Loucy (cell line): ENCODE results near the gene ATP1A2.

Source experiments
- H2AFZ ChIP-seq: fragments of 200-600 bp; sonication (generic); 2 replicates; pipeline ENCODE4 v1.6.0; 2016; ENCODE audit warnings: antibody characterized with exemption, mild to moderate bottlenecking, low read length, moderate library complexity
- H3F3A ChIP-seq: fragments of 200-600 bp; 2 replicates; pipeline ENCODE4 v1.6.0; 2016; ENCODE audit warnings: antibody characterized with exemption, low read depth, mild to moderate bottlenecking
- H3K27me3 ChIP-seq: fragments of 200-600 bp; sonication (generic); 2 replicates; pipeline ENCODE4 v1.6.1; 2014; ENCODE audit warnings: low read length, mild to moderate bottlenecking; ENCODE audit not compliant: insufficient read depth, poor library complexity, severe bottlenecking
- H3K36me3 ChIP-seq: fragments of 200-600 bp; sonication (generic); 2 replicates; pipeline ENCODE4 v1.6.1; 2016; ENCODE audit warnings: low read length; ENCODE audit not compliant: insufficient read depth
- H3K4me1 ChIP-seq: fragments of 200-600 bp; sonication (generic); 2 replicates; pipeline ENCODE4 v1.5.1; 2014; ENCODE audit warnings: low read length, mild to moderate bottlenecking; ENCODE audit not compliant: insufficient read depth, poor library complexity, severe bottlenecking
- H3K4me2 ChIP-seq: fragments of 200-600 bp; sonication (generic); 2 replicates; pipeline ENCODE4 v1.6.0; 2014; ENCODE audit warnings: antibody characterized with exemption, low read length, low read depth, mild to moderate bottlenecking; ENCODE audit not compliant: poor library complexity, severe bottlenecking
- H3K4me3 ChIP-seq: fragments of 200-600 bp; sonication (generic); 2 replicates; pipeline ENCODE4 v1.5.1; 2014; ENCODE audit warnings: low read length, mild to moderate bottlenecking, mixed read lengths; ENCODE audit not compliant: poor library complexity, severe bottlenecking
- H3K79me2 ChIP-seq: fragments of 200-600 bp; sonication (generic); 2 replicates; pipeline ENCODE4 v1.6.1; 2014; ENCODE audit warnings: low read length; ENCODE audit not compliant: insufficient read depth
- H3K9ac ChIP-seq: fragments of 200-600 bp; sonication (generic); 2 replicates; pipeline ENCODE4 v1.6.0; 2014; ENCODE audit warnings: mild to moderate bottlenecking, low read depth, low read length, moderate library complexity; ENCODE audit not compliant: poor library complexity, severe bottlenecking
- H3K9me2 ChIP-seq: fragments of 200-600 bp; sonication (generic); replicated peaks from 2 replicates; pipeline ENCODE4 v1.6.1; 2016; ENCODE audit warnings: low read depth, low read length, mixed read lengths
- H3K9me3 ChIP-seq: fragments of 200-600 bp; sonication (generic); 2 replicates; pipeline ENCODE4 v1.6.1; 2014; ENCODE audit warnings: mild to moderate bottlenecking, antibody characterized with exemption, low read length, low read depth; ENCODE audit not compliant: insufficient read depth
- H4K20me1 ChIP-seq: fragments of 200-600 bp; sonication (generic); 2 replicates; pipeline ENCODE4 v1.6.0; 2014; ENCODE audit warnings: antibody characterized with exemption, low read length, mild to moderate bottlenecking; ENCODE audit not compliant: insufficient read depth, poor library complexity, severe bottlenecking
- CTCF ChIP-seq: fragments of 200-600 bp; sonication (generic); conservative IDR thresholded peaks from 2 replicates; pipeline ENCODE4 v1.5.1; 2014; ENCODE audit warnings: mild to moderate bottlenecking, antibody characterized with exemption, low read length
- EZH2phosphoT487 ChIP-seq: fragments of 200-600 bp; IDR thresholded peaks from 2 replicates; pipeline ENCODE4 v1.6.1; 2018; ENCODE audit warnings: antibody characterized with exemption, mild to moderate bottlenecking, moderate library complexity, borderline replicate concordance

The ATP1A2 gene

GRCh38 chr1:160177231-160177630 lies 61.7 kb downstream of the ATP1A2 start:
- no peak overlapping the region for H3K4me2 ChIP-seq
- H3K36me3 ChIP-seq, result no peaks in the 10 kb centered on the region
- no peaks in the 10 kb centered on the region for H3K9me2 ChIP-seq
- H3F3A ChIP-seq, result no peaks in the 10 kb centered on the region
- no peak overlapping the region for H3K4me3 ChIP-seq
- H3K27me3 ChIP-seq, result no peaks in the 10 kb centered on the region
- H3K79me2 ChIP-seq, result no peaks in the 10 kb centered on the region
- no peak overlapping the region; the same call in 1 of the 2 replicates for H2AFZ ChIP-seq
- no peaks in the 10 kb centered on the region for H4K20me1 ChIP-seq
- no peak overlapping the region for H3K9ac ChIP-seq
- H3K4me1 ChIP-seq, result no peaks in the 10 kb centered on the region
- no peaks in the 10 kb centered on the region for H3K9me3 ChIP-seq
- TF ChIP-seq CTCF, result no peak
- no peak for TF ChIP-seq EZH2phosphoT487

- Histone ChIP-seq H3K79me2 (no peaks in the 10 kb centered on the region), H4K20me1 (no peaks in the 10 kb centered on the region), H3K4me1 (no peaks in the 10 kb centered on the region), H3K27me3 (no peaks in the 10 kb centered on the region), H3K9me2 (no peaks in the 10 kb centered on the region), H3F3A (no peaks in the 10 kb centered on the region), H3K9ac (no peak overlapping the region), H3K4me2 (no peak overlapping the region), H2AFZ (no peak overlapping the region; the same call in 1 of the 2 replicates), H3K4me3 (no peak overlapping the region), H3K36me3 (no peaks in the 10 kb centered on the region), H3K9me3 (no peaks in the 10 kb centered on the region)
- no peak for TF ChIP-seq EZH2phosphoT487
- TF ChIP-seq CTCF, result no peak
Observed at GRCh38 chr1:160177667-160178066, 62.1 kb downstream of the ATP1A2 start.

- no peaks in the 10 kb centered on the region for H3F3A ChIP-seq
- H3K9ac ChIP-seq, result no peak overlapping the region
- no peak overlapping the region for H2AFZ ChIP-seq
- no peaks in the 10 kb centered on the region for H3K27me3 ChIP-seq
- no peaks in the 10 kb centered on the region for H4K20me1 ChIP-seq
- TF ChIP-seq EZH2phosphoT487, result no peak
- no peak for TF ChIP-seq CTCF
- no peak overlapping the region for H3K4me3 ChIP-seq
- no peaks in the 10 kb centered on the region for H3K4me1 ChIP-seq
- no peaks in the 10 kb centered on the region for H3K9me2 ChIP-seq
- no peaks in the 10 kb centered on the region for H3K79me2 ChIP-seq
- no peaks in the 10 kb centered on the region for H3K36me3 ChIP-seq
- no peaks in the 10 kb centered on the region for H3K9me3 ChIP-seq
- no peak overlapping the region for H3K4me2 ChIP-seq
Observed at GRCh38 chr1:160178731-160179130, 63.2 kb downstream of the ATP1A2 start.
